Thyroid gland (tissue), 4 donors: ENCODE results near the gene SLC5A9. TPM values are rescaled to one million over a fixed set of nuclear protein-coding genes. Genes with fewer than 3 reads are reported as not detected.

ENCODE experiments used
- DNase-seq, 2 donors: peaks; one replicate each; pipeline ENCODE4 v3.0.0-alpha.2; 2019
- H3K27ac ChIP-seq, 3 donors: fragments of 200-600 bp; sonication (generic); 1 replicate in 2 of 3; 2 replicates in 1 of 3; pipeline ENCODE4 v1.5.1; 2016 to 2019; ENCODE audit warnings: mild to moderate bottlenecking in 1 of 3, moderate library complexity in 1 of 3
- H3K27me3 ChIP-seq: fragments of 200-600 bp; sonication (generic); one replicate; pipeline ENCODE4 v1.5.1; 2019
- H3K36me3 ChIP-seq, 2 donors: fragments of 200-600 bp; sonication (generic); one replicate each; pipeline ENCODE4 v1.5.1; 2016 to 2019
- H3K4me1 ChIP-seq, 2 donors: fragments of 200-600 bp; sonication (generic); one replicate each; pipeline ENCODE4 v1.5.1; 2017 to 2019
- H3K4me3 ChIP-seq, 3 donors: fragments of 200-600 bp; sonication (generic); replicated peaks in 1 of 3; 1 replicate in 2 of 3; 2 replicates in 1 of 3; pipeline ENCODE4 v1.5.1; 2016; ENCODE audit warnings: mild to moderate bottlenecking in 1 of 3
- H3K9me3 ChIP-seq: fragments of 200-600 bp; sonication (generic); one replicate; pipeline ENCODE4 v1.5.1; 2017
- POLR2A ChIP-seq, 2 donors: fragments of 450-650 bp; IDR thresholded peaks; one replicate each; pipeline ENCODE4 v1.6.1; 2017; ENCODE audit warnings: antibody characterized with exemption in 2 of 2, mild to moderate bottlenecking in 2 of 2, moderate library complexity in 1 of 2
- WGBS, 2 donors: methylation state at CpG; one replicate each; pipeline ENCODE4 v1.1.5; 2017; 5-methylcytosine and 5-hydroxymethylcytosine counted together
- intact Hi-C: fragments of 100-400 bp; cut with DNase I; formaldehyde crosslinking; loops from one replicate; pipeline ENCODE4 v1.15.1; 2023
- total RNA-seq, 4 donors: library from RNA; depleted of rRNA; stranded (reverse); fragments of >200 nt; gene quantifications; one replicate each; pipeline ENCODE4 v1.2.3, GENCODE V29; 2016
- TF ChIP-seq, protein P1 (sequence below), 6 experiments: fragments of 200-600 bp in 3 of 6; fragments of 450-650 bp in 3 of 6; sonication (generic) in 3 of 6; IDR thresholded peaks; one replicate each; pipeline ENCODE4 v1.5.1; 2016 to 2019; ENCODE audit warnings: antibody characterized with exemption in 6 of 6, mild to moderate bottlenecking in 2 of 6, inconsistent platforms in 1 of 6, moderate library complexity in 1 of 6

The SLC5A9 gene
- total RNA-seq, 4 donors from 2014 or later, result not detected

DNA sequence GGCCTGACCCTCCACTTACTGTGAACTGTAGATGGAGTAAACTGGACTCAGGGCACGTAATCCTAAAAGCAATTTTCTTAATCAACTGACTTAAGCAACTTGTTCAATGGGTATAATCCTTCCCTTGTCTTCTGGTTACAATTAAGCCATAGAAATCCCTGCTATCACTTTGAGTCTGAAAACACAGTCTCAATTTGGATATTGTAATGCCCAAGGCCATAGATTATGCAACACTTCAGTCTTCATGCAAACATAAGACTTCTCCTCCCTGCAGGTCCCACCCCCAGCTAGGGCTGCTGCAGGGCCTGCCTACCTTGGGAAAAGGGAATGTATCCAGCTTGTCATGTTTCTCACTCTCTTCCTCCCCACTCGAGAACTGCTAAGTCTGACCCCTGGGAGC lies 6.2 kb upstream of the SLC5A9 start:
- no peaks in the 10 kb centered on the region for H3K9me3 ChIP-seq
- intact Hi-C loops, result no loop called here
- no peaks in the 10 kb centered on the region for H3K36me3 ChIP-seq
- no peaks in the 10 kb centered on the region for H3K27me3 ChIP-seq
- H3K4me3 ChIP-seq, result no peak overlapping the region
- no peak overlapping the region for H3K27ac ChIP-seq
- WGBS, 2 donors, result 68 to 90% methylated on average over 1 to 2 of the region's 2 CpGs
- no peak for DNase-seq
- TF ChIP-seq POLR2A (IDR thresholded peaks at IDR 0.05), result no peak
- TF ChIP-seq, protein P1, sequence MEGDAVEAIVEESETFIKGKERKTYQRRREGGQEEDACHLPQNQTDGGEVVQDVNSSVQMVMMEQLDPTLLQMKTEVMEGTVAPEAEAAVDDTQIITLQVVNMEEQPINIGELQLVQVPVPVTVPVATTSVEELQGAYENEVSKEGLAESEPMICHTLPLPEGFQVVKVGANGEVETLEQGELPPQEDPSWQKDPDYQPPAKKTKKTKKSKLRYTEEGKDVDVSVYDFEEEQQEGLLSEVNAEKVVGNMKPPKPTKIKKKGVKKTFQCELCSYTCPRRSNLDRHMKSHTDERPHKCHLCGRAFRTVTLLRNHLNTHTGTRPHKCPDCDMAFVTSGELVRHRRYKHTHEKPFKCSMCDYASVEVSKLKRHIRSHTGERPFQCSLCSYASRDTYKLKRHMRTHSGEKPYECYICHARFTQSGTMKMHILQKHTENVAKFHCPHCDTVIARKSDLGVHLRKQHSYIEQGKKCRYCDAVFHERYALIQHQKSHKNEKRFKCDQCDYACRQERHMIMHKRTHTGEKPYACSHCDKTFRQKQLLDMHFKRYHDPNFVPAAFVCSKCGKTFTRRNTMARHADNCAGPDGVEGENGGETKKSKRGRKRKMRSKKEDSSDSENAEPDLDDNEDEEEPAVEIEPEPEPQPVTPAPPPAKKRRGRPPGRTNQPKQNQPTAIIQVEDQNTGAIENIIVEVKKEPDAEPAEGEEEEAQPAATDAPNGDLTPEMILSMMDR (IDR thresholded peaks at IDR 0.05), result no peak
- H3K4me1 ChIP-seq, result no peaks in the 10 kb centered on the region

DNA sequence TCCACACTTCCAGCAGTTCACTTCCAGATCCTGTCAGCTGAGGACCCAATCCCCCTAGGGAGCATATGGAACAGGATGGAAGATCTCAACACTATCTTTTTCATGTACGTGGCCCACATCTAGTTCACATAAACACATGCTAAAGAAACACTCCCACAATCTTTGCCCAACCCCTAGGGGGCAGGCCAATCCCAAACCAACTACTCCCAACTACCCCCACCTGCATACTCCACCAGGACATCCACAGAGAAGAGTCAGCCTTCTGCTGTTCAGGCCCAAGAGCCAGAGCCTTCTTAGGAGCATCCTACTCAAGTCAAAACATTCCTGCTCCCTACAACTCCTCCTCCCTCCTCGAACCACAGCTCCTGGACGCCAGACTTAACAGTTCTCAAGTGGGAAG lies 5.6 kb upstream of the SLC5A9 start:
- Histone ChIP-seq H3K27me3 (no peaks in the 10 kb centered on the region), H3K4me1 (no peaks in the 10 kb centered on the region), H3K4me3 (no peak overlapping the region), H3K36me3 (no peaks in the 10 kb centered on the region), H3K27ac (no peak overlapping the region), H3K9me3 (no peaks in the 10 kb centered on the region)
- no peak for DNase-seq
- WGBS, 2 donors, result 35 to 41% methylated on average over 3 of the region's 3 CpGs
- no peak for TF ChIP-seq POLR2A (IDR thresholded peaks at IDR 0.05)
- TF ChIP-seq, protein P1 (IDR thresholded peaks at IDR 0.05), result no peak
- intact Hi-C loops, result no loop called here

GRCh38 chr1:48217856-48218255 lies 4.7 kb upstream of the SLC5A9 start:
- Histone ChIP-seq H3K4me3 (no peak overlapping the region), H3K36me3 (no peaks in the 10 kb centered on the region), H3K4me1 (no peaks in the 10 kb centered on the region), H3K27me3 (no peaks in the 10 kb centered on the region), H3K9me3 (no peaks in the 10 kb centered on the region), H3K27ac (no peak overlapping the region)
- intact Hi-C loops, result no loop called here
- 3 to 63% methylated on average over 1 of the region's 1 CpG for WGBS, 2 donors
- DNase-seq, result no peak
- TF ChIP-seq POLR2A (IDR thresholded peaks at IDR 0.05), result no peak
- TF ChIP-seq, protein P1 (IDR thresholded peaks at IDR 0.05), result no peak

- H3K36me3 ChIP-seq, result no peaks in the 10 kb centered on the region
- H3K9me3 ChIP-seq, result no peaks in the 10 kb centered on the region
- WGBS, 2 donors, result 80 to 93% methylated on average over 2 of the region's 2 CpGs
- no peak for DNase-seq
- no peaks in the 10 kb centered on the region for H3K4me1 ChIP-seq
- no peak overlapping the region for H3K27ac ChIP-seq
- intact Hi-C loops, result no loop called here
- no peaks in the 10 kb centered on the region for H3K27me3 ChIP-seq
- H3K4me3 ChIP-seq, result no peak overlapping the region
- TF ChIP-seq POLR2A (IDR thresholded peaks at IDR 0.05), result no peak
Measured at GRCh38 chr1:48219803-48220202, 2.7 kb upstream of the SLC5A9 start.

GRCh38 chr1:48221122-48221521 lies 1.4 kb upstream of the SLC5A9 start:
- intact Hi-C loops, result no loop called here
- WGBS, 2 donors, result 84 to 86% methylated on average over 3 of the region's 3 CpGs
- no peak for DNase-seq
- no peaks in the 10 kb centered on the region for H3K4me1 ChIP-seq
- TF ChIP-seq, protein P1 (IDR thresholded peaks at IDR 0.05), result no peak
- no peak for TF ChIP-seq POLR2A (IDR thresholded peaks at IDR 0.05)
- no peaks in the 10 kb centered on the region for H3K36me3 ChIP-seq
- no peak overlapping the region for H3K27ac ChIP-seq
- no peak overlapping the region for H3K4me3 ChIP-seq
- no peaks in the 10 kb centered on the region for H3K9me3 ChIP-seq
- H3K27me3 ChIP-seq, result no peaks in the 10 kb centered on the region

DNA sequence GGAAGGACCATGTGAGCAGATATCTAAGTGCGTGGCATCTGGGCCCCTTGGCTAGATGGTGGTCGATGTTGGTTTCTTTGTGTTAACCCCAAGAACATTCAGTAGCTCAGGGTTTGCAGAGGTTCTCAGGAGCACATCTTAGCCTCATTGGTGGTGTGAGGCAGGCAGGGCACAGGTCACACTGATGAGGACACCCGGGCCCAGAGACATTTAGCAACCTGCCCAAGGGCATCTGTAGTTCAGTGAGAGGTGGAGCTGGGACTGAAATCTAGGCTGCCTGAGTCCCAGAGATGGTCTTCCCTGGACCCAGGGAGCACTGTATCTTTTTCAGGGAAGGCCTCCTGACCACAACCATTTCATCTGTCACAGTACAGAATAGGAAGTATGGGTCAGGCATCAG lies 859 bp upstream of the SLC5A9 start:
- H3K9me3 ChIP-seq, result no peaks in the 10 kb centered on the region
- intact Hi-C loops, result no loop called here
- H3K27me3 ChIP-seq, result no peaks in the 10 kb centered on the region
- DNase-seq, result no peak
- WGBS, 2 donors, result 87 to 90% methylated on average over 3 of the region's 3 CpGs
- no peaks in the 10 kb centered on the region for H3K4me1 ChIP-seq
- no peaks in the 10 kb centered on the region for H3K36me3 ChIP-seq
- no peak overlapping the region for H3K27ac ChIP-seq
- no peak overlapping the region for H3K4me3 ChIP-seq
- no peak for TF ChIP-seq POLR2A (IDR thresholded peaks at IDR 0.05)
- TF ChIP-seq, protein P1 (IDR thresholded peaks at IDR 0.05), result no peak
